Stimulated activated CD4-positive, alpha-beta T cell treated with anti-CD3 and anti-CD28 coated beads, Interleukin-4, amount 100 ng/mL, for 4 hours (primary cell): Measurements from ENCODE around the gene NPSR1.
"Not testable (repeated sequence)": the region's sequence is repeated elsewhere in the genome, so short reads cannot be mapped to it uniquely, and the experiment has no call there.

Source experiments
- DNase-seq, 2 experiments: peaks; one replicate each; pipeline ENCODE4 v3.0.0-alpha.2; 2020

The NPSR1 gene

GRCh38 chr7:34878944-34879735 lies 221.1 kb downstream of the NPSR1 start:
- DNase-seq: not testable (repeated sequence)

- no peak for DNase-seq
These were observed 221.9 kb downstream of the NPSR1 start for GRCh38 chr7:34879871-34880270.

- DNase-seq: not testable (repeated sequence)
These were observed 225.8 kb downstream of the NPSR1 start for GRCh38 chr7:34883855-34884254.

- DNase-seq: no peak
These were observed 228.8 kb downstream of the NPSR1 start for GRCh38 chr7:34886856-34887255.

GRCh38 chr7:34889951-34890350 lies 231.9 kb downstream of the NPSR1 start:
- DNase-seq: no peak

- DNase-seq: no peak
These were observed 237.2 kb downstream of the NPSR1 start for GRCh38 chr7:34895202-34895601.
